IMR-90 (cell line): ENCODE data around the gene KLK10. TPM values are rescaled to one million over a fixed set of nuclear protein-coding genes. Genes with fewer than 3 reads are reported as not detected.

Experiments used
- ATAC-seq: fragments of 200-7000 bp; cut with Tn5 transposase; 2 replicates; pipeline ENCODE4 v1.9.1; 2020; ENCODE audit warnings: low read depth, mild to moderate bottlenecking, moderate library complexity
- BruUV-seq: library from RNA; stranded (reverse); fragments of 400-500 nt; replicated peaks from 2 replicates; lab custom pipeline; 2021; lab: Mats Ljungman, UMichigan
- CTCF ChIA-PET: fragments of 300-600 bp; formaldehyde crosslinking; extraction: SDS; loops from one replicate; lab custom pipeline; 2021; ENCODE audit warnings: antibody characterized with exemption; lab: Yijun Ruan, JAX
- POLR2A ChIA-PET: fragments of 300-600 bp; sonication (Branson Sonifier 250); formaldehyde crosslinking; loops from one replicate; lab custom pipeline; 2022; ENCODE audit warnings: antibody characterized with exemption; ENCODE audit not compliant: unreplicated experiment; lab: Charles Lee
- DNase-seq: peaks from one replicate; pipeline ENCODE4 v3.0.0; 2013
- H2AFZ ChIP-seq: replicated peaks from 2 replicates; pipeline ENCODE3; 2013; ENCODE audit warnings: low read length, mild to moderate bottlenecking; ENCODE audit not compliant: poor library complexity
- H2AK5ac ChIP-seq: 2 replicates; pipeline ENCODE4 v1.6.1; 2013; ENCODE audit warnings: low read depth, low read length, inconsistent platforms
- H2AK9ac ChIP-seq: replicated peaks from 2 replicates; pipeline ENCODE3; 2013; ENCODE audit warnings: mild to moderate bottlenecking, low read depth, low read length, moderate library complexity; ENCODE audit not compliant: poor library complexity
- H2BK120ac ChIP-seq: 2 replicates; pipeline ENCODE4 v1.6.1; 2013; ENCODE audit warnings: low read depth, low read length, inconsistent platforms
- H2BK15ac ChIP-seq: 3 replicates; pipeline ENCODE4 v1.6.1; 2013; ENCODE audit warnings: low read depth, low read length, inconsistent platforms
- H2BK20ac ChIP-seq: 2 replicates; pipeline ENCODE4 v1.6.1; 2013; ENCODE audit warnings: low read depth, mild to moderate bottlenecking, inconsistent platforms, low read length, moderate library complexity
- H2BK5ac ChIP-seq: 2 replicates; pipeline ENCODE4 v1.6.1; 2013; ENCODE audit warnings: mild to moderate bottlenecking, low read depth, low read length, inconsistent platforms; ENCODE audit not compliant: poor library complexity, severe bottlenecking
- H3K14ac ChIP-seq: replicated peaks from 2 replicates; pipeline ENCODE4 v1.6.1; 2013; ENCODE audit warnings: low read depth, low read length, inconsistent platforms
- H3K18ac ChIP-seq: 2 replicates; pipeline ENCODE4 v1.6.1; 2013; ENCODE audit warnings: low read depth, low read length, control low read depth
- H3K23ac ChIP-seq: 2 replicates; pipeline ENCODE4 v1.6.1; 2013; ENCODE audit warnings: low read depth, low read length, inconsistent platforms
- H3K27ac ChIP-seq: 2 replicates; pipeline ENCODE4 v1.5.1; 2013; ENCODE audit warnings: mild to moderate bottlenecking, control low read depth, low read length; ENCODE audit not compliant: insufficient read depth
- H3K27me3 ChIP-seq: 2 replicates; pipeline ENCODE4 v1.6.1; 2013; ENCODE audit warnings: low read length; ENCODE audit not compliant: control insufficient read depth, insufficient read depth
- H3K36me3 ChIP-seq: 2 replicates; pipeline ENCODE4 v1.6.1; 2013; ENCODE audit warnings: low read length, mixed read lengths; ENCODE audit not compliant: control insufficient read depth, insufficient read depth
- H3K4ac ChIP-seq: 2 replicates; pipeline ENCODE4 v1.6.1; 2013; ENCODE audit warnings: low read depth, low read length, inconsistent platforms
- H3K4me1 ChIP-seq: 2 replicates; pipeline ENCODE4 v1.6.1; 2013; ENCODE audit warnings: low read length, mixed read lengths; ENCODE audit not compliant: control insufficient read depth, insufficient read depth
- H3K4me2 ChIP-seq: 2 replicates; pipeline ENCODE4 v1.6.1; 2013; ENCODE audit warnings: low read depth, mild to moderate bottlenecking, control low read depth, low read length, moderate library complexity
- H3K4me3 ChIP-seq: 2 replicates; pipeline ENCODE4 v1.5.1; 2013; ENCODE audit warnings: low read depth, mild to moderate bottlenecking, control low read depth, low read length, moderate library complexity; ENCODE audit not compliant: insufficient read depth
- H3K56ac ChIP-seq: 2 replicates; pipeline ENCODE4 v1.6.1; 2013; ENCODE audit warnings: low read length, inconsistent platforms; ENCODE audit not compliant: insufficient read depth; ENCODE audit errors: extremely low read depth
- H3K79me1 ChIP-seq, 2 experiments: 2 replicates each; pipeline ENCODE4 v1.6.1; 2013; ENCODE audit warnings: low read length in 2 of 2, inconsistent platforms in 1 of 2, low read depth in 1 of 2
- H3K9ac ChIP-seq: 2 replicates; pipeline ENCODE4 v1.6.1; 2013; ENCODE audit warnings: low read depth, low read length, control low read depth
- H3K9me1 ChIP-seq: 2 replicates; pipeline ENCODE4 v1.6.1; 2013; ENCODE audit warnings: low read length, inconsistent platforms; ENCODE audit not compliant: insufficient read depth
- H3K9me3 ChIP-seq: 2 replicates; pipeline ENCODE4 v1.6.1; 2013; ENCODE audit warnings: low read length; ENCODE audit not compliant: control insufficient read depth, insufficient read depth
- H4K20me1 ChIP-seq: 2 replicates; pipeline ENCODE4 v1.6.1; 2013; ENCODE audit warnings: low read length, inconsistent platforms; ENCODE audit not compliant: insufficient read depth
- H4K5ac ChIP-seq: 2 replicates; pipeline ENCODE4 v1.6.1; 2013; ENCODE audit warnings: mild to moderate bottlenecking, low read depth, low read length, control low read depth
- H4K8ac ChIP-seq, 2 experiments: 2 replicates each; pipeline ENCODE4 v1.6.1; 2013; ENCODE audit warnings: low read depth in 2 of 2, low read length in 2 of 2, control low read depth in 1 of 2, inconsistent platforms in 1 of 2
- H4K91ac ChIP-seq: 2 replicates; pipeline ENCODE4 v1.6.1; 2013; ENCODE audit warnings: low read depth, low read length, inconsistent platforms; ENCODE audit not compliant: insufficient read depth
- FOS ChIP-seq: fragments of 150-350 bp; IDR thresholded peaks from 2 replicates; pipeline ENCODE4 v1.6.1; 2016; ENCODE audit warnings: low read depth, low read length
- MAZ ChIP-seq: IDR thresholded peaks from 2 replicates; pipeline ENCODE4 v1.6.1; 2012; ENCODE audit warnings: low read depth, mild to moderate bottlenecking, low read length, improper control_type of control experiment, moderate library complexity, borderline replicate concordance
- MXI1 ChIP-seq: IDR thresholded peaks from 2 replicates; pipeline ENCODE4 v1.6.1; 2012; ENCODE audit warnings: low read depth, mild to moderate bottlenecking, low read length, moderate library complexity, borderline replicate concordance
- POLR2A ChIP-seq: IDR thresholded peaks from 2 replicates; pipeline ENCODE4 v1.6.1; 2012; ENCODE audit warnings: mild to moderate bottlenecking, low read depth, low read length
- RCOR1 ChIP-seq: IDR thresholded peaks from 2 replicates; pipeline ENCODE4 v1.6.1; 2012; ENCODE audit warnings: mild to moderate bottlenecking, low read length, improper control_type of control experiment; ENCODE audit not compliant: insufficient replicate concordance
- RFX5 ChIP-seq: IDR thresholded peaks from 2 replicates; pipeline ENCODE4 v1.8.0; 2012; ENCODE audit warnings: low read depth, mild to moderate bottlenecking, low read length, moderate library complexity
- SMC3 ChIP-seq: fragments of 150-350 bp; IDR thresholded peaks from 2 replicates; pipeline ENCODE4 v1.6.1; 2016; ENCODE audit warnings: low read depth, mild to moderate bottlenecking, antibody characterized with exemption, low read length, moderate library complexity
- WGBS, 2 experiments: methylation state at CpG; one replicate each; pipeline versions ENCODE4 v1.1.5 to v1.1.7; 2013; ENCODE audit warnings: missing lambda C conversion rate in 2 of 2; ENCODE audit not compliant: insufficient read length in 1 of 2; ENCODE audit errors: extremely low coverage in 2 of 2; 5-methylcytosine and 5-hydroxymethylcytosine counted together
- dilution Hi-C: fragments of 300-500 bp; cut with HindIII; formaldehyde crosslinking; loops from one replicate; pipeline ENCODE4 v1.14.3; 2018; ENCODE audit warnings: low sequenced_read_pairs; ENCODE audit not compliant: unreplicated experiment
- in situ Hi-C: fragments of 300-500 bp; cut with MboI; formaldehyde crosslinking; loops from 3 replicates; pipeline ENCODE4 v1.14.3; 2019; ENCODE audit warnings: low sequenced_read_pairs, inconsistent platforms, mixed read lengths
- intact Hi-C: fragments of 100-400 bp; cut with micrococcal nuclease; formaldehyde crosslinking; loops from 2 replicates; pipeline ENCODE4 v1.10.0; 2022
- polyA plus RNA-seq, 3 experiments: library from polyadenylated mRNA; depleted of rRNA; stranded (reverse); fragments of >200 nt; gene quantifications; 2 replicates each; pipeline ENCODE4 v1.2.3, GENCODE V29; 2012; ENCODE audit warnings: low replicate concordance in 1 of 3
- total RNA-seq: library from RNA; depleted of rRNA; stranded (reverse); fragments of >200 nt; gene quantifications from 2 replicates; pipeline ENCODE4 v1.2.3, GENCODE V29; 2012
- TF ChIP-seq, protein P1 (sequence below): fragments of 150-350 bp; IDR thresholded peaks from 2 replicates; pipeline ENCODE4 v1.6.1; 2016; ENCODE audit warnings: low read depth, mild to moderate bottlenecking, low read length, moderate library complexity, borderline replicate concordance

Gene KLK10
- total and polyA plus RNA-seq, 2 of the 4 experiments (the other 2 are of a cell fraction) = not detected

DNA sequence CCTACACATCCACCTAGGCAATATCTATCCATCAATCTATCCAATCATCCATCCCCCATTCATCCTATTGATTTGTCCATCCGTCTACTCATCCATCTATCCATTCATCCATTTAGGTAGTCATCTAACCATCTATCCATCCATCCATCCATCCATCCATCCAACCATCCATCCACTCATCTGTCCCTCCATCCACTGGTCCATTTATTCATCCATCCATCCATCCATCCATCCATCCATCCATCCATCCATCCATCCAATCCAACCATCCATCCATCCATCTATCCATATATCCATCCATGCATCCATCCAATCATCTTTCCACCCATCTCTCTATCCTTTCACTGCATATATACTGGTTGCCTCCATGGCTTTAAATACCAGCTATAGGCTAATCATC, 41.5 kb upstream of the KLK10 start:
- H3K9me3 ChIP-seq = peaks cover 2% of the 10 kb centered on the region; the same call in 1 of the 2 replicates
- no peak overlapping the region for H3K14ac ChIP-seq
- H3K4me3 ChIP-seq = no peak overlapping the region
- no peak overlapping the region for H3K4me2 ChIP-seq
- no peaks in the 10 kb centered on the region for H3K79me1 ChIP-seq
- no peak overlapping the region for H3K23ac ChIP-seq
- POLR2A ChIA-PET = no interaction called here
- H3K27me3 ChIP-seq = no peaks in the 10 kb centered on the region
- H3K56ac ChIP-seq = no peak overlapping the region
- H4K8ac ChIP-seq = no peak overlapping the region
- in situ Hi-C loops (no loop called here), intact Hi-C loops (no loop called here), dilution Hi-C loops (no loop called here)
- CTCF ChIA-PET = no interaction called here
- H4K20me1 ChIP-seq = no peaks in the 10 kb centered on the region
- ATAC-seq (no peak), DNase-seq (no peak)
- no peak overlapping the region for H3K9ac ChIP-seq
- no peak overlapping the region for H3K4ac ChIP-seq
- no peak overlapping the region for H4K91ac ChIP-seq
- H3K4me1 ChIP-seq = no peaks in the 10 kb centered on the region
- H3K9me1 ChIP-seq = no peaks in the 10 kb centered on the region
- BruUV-seq = no TSS peak
- H2BK15ac ChIP-seq = no peak overlapping the region
- H4K5ac ChIP-seq = no peak overlapping the region
- 0% methylated on average over 1 of the region's 1 CpG; no CpG with 5 or more reads in 1 of the 2 experiments for WGBS, 2 experiments
- no peaks in the 10 kb centered on the region for H3K36me3 ChIP-seq
- H2AK5ac ChIP-seq = no peak overlapping the region
- H2AK9ac ChIP-seq = no peak overlapping the region
- H2BK5ac ChIP-seq = no peak overlapping the region
- H2BK20ac ChIP-seq = no peak overlapping the region
- H3K27ac ChIP-seq = no peak overlapping the region
- H3K18ac ChIP-seq = no peak overlapping the region
- H2AFZ ChIP-seq = no peak overlapping the region
- no peak overlapping the region for H2BK120ac ChIP-seq
- TF ChIP-seq MAZ (no peak), MXI1 (no peak), RFX5 (no peak), FOS (no peak), SMC3 (no peak), RCOR1 (no peak), POLR2A (no peak)
- TF ChIP-seq, protein P1, sequence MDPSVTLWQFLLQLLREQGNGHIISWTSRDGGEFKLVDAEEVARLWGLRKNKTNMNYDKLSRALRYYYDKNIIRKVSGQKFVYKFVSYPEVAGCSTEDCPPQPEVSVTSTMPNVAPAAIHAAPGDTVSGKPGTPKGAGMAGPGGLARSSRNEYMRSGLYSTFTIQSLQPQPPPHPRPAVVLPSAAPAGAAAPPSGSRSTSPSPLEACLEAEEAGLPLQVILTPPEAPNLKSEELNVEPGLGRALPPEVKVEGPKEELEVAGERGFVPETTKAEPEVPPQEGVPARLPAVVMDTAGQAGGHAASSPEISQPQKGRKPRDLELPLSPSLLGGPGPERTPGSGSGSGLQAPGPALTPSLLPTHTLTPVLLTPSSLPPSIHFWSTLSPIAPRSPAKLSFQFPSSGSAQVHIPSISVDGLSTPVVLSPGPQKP = no peak
